Endodermal cell (in vitro differentiated cells): ENCODE data around the gene TXLNB. TPM values are rescaled to one million over a fixed set of nuclear protein-coding genes. Genes with fewer than 3 reads are reported as not detected.

ENCODE experiments used
- DNase-seq: peaks from one replicate; pipeline ENCODE4 v3.0.0-alpha.2; 2017
- H3K27ac ChIP-seq: 2 replicates; pipeline ENCODE4 v1.5.1; 2013; ENCODE audit warnings: mild to moderate bottlenecking, low read depth, low read length, moderate library complexity
- H3K27me3 ChIP-seq: 2 replicates; pipeline ENCODE4 v1.6.1; 2013; ENCODE audit warnings: mild to moderate bottlenecking, low read length, moderate library complexity; ENCODE audit not compliant: insufficient read depth, control insufficient read depth, poor library complexity, severe bottlenecking
- H3K36me3 ChIP-seq: 2 replicates; pipeline ENCODE4 v1.7.0; 2013; ENCODE audit warnings: mild to moderate bottlenecking, low read length, moderate library complexity; ENCODE audit not compliant: control insufficient read depth, insufficient read depth
- H3K4me1 ChIP-seq: one replicate; pipeline ENCODE4 v1.7.0; 2013; ENCODE audit warnings: low read length; ENCODE audit not compliant: control insufficient read depth, insufficient read depth
- H3K4me3 ChIP-seq: 2 replicates; pipeline ENCODE4 v1.5.1; 2013; ENCODE audit warnings: mild to moderate bottlenecking, low read length, moderate library complexity
- H3K9ac ChIP-seq: 2 replicates; pipeline ENCODE4 v1.6.1; 2013; ENCODE audit warnings: mild to moderate bottlenecking, low read length, moderate library complexity; ENCODE audit not compliant: poor library complexity, severe bottlenecking; ENCODE audit errors: extremely low read depth
- H3K9me3 ChIP-seq: 2 replicates; pipeline ENCODE4 v1.6.1; 2013; ENCODE audit warnings: mild to moderate bottlenecking, low read length, moderate library complexity; ENCODE audit not compliant: control insufficient read depth
- H3K27ac Mint-ChIP-seq: 2 replicates; pipeline ENCODE4 v1.8.0; 2020; ENCODE audit warnings: mixed read lengths
- H3K27me3 Mint-ChIP-seq: 2 replicates; pipeline ENCODE4 v1.8.0; 2021; ENCODE audit warnings: mild to moderate bottlenecking, mixed read lengths; ENCODE audit not compliant: insufficient read depth
- H3K36me3 Mint-ChIP-seq: 2 replicates; pipeline ENCODE4 v1.8.0; 2020; ENCODE audit warnings: low read depth, mixed read lengths
- H3K4me1 Mint-ChIP-seq: 2 replicates; pipeline ENCODE4 v1.8.0; 2020; ENCODE audit warnings: mixed read lengths
- H3K4me3 Mint-ChIP-seq: 2 replicates; pipeline ENCODE4 v1.8.0; 2020; ENCODE audit warnings: mild to moderate bottlenecking, moderate library complexity, mixed read lengths
- H3K9me3 Mint-ChIP-seq: 2 replicates; pipeline ENCODE4 v1.8.0; 2020; ENCODE audit warnings: mild to moderate bottlenecking, mixed read lengths
- WGBS, 2 experiments: methylation state at CpG; one replicate each; pipeline versions ENCODE4 v1.1.5 to v1.1.7; 2013; ENCODE audit warnings: missing lambda C conversion rate in 2 of 2, mixed read lengths in 1 of 2; ENCODE audit not compliant: insufficient coverage in 1 of 2, insufficient read length in 1 of 2; 5-methylcytosine and 5-hydroxymethylcytosine counted together
- total RNA-seq, 2 donors: library from RNA; stranded (reverse); fragmentation: NEBNext Ultra II Directional in 1 of 2; extraction: Animal tissue kit (Norgen Biotek cat#: 25700) in 1 of 2; gene quantifications; 2 replicates in 1 of 2; 3 replicates in 1 of 2; pipeline ENCODE4 v1.2.1, GENCODE V29; 2021
- TF ChIP-seq, protein P1 (sequence below): fragments of 200-600 bp; sonication (generic); conservative IDR thresholded peaks from 2 replicates; pipeline ENCODE4 v1.5.0; 2021; ENCODE audit warnings: antibody characterized with exemption, mild to moderate bottlenecking

The TXLNB gene
- total RNA-seq, 2 donors from 2014 or later = not detected

DNA sequence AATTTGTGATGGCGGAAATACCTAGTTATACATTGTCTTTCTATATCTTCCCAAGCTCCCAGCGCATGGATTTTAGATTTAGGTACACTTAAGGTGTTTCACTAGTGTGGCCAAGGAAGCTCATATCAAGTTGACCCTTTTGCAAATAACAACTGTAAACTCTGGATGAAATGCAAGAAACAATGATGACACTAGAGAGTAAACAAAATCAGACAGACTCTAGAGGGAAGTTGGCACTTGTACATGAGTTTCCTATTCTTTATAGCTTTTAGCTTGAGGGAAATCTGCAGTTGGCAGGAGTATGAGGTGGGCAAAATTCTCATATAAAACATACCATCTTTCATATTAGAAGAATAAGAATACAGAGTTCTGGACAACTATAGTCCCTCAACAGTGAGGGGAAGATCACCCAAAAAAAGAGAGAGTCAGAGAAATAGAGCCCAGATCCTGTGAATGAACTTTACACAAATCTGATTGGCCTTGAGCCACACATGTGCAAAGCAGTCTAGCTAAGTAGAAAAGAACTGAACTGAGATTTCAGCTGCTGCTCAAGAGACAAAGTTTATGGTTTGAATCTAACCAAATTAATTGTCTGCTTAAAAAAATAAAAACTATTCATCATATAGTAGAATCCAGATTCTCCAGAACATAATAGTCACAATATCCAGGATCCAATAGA, 26.1 kb downstream of the TXLNB start:
- H3K9ac ChIP-seq = no peak overlapping the region
- no peaks in the 10 kb centered on the region for H3K4me1 Mint-ChIP-seq
- H3K27me3 ChIP-seq = no peaks in the 10 kb centered on the region
- no peak overlapping the region for H3K4me3 ChIP-seq
- TF ChIP-seq, protein P1, sequence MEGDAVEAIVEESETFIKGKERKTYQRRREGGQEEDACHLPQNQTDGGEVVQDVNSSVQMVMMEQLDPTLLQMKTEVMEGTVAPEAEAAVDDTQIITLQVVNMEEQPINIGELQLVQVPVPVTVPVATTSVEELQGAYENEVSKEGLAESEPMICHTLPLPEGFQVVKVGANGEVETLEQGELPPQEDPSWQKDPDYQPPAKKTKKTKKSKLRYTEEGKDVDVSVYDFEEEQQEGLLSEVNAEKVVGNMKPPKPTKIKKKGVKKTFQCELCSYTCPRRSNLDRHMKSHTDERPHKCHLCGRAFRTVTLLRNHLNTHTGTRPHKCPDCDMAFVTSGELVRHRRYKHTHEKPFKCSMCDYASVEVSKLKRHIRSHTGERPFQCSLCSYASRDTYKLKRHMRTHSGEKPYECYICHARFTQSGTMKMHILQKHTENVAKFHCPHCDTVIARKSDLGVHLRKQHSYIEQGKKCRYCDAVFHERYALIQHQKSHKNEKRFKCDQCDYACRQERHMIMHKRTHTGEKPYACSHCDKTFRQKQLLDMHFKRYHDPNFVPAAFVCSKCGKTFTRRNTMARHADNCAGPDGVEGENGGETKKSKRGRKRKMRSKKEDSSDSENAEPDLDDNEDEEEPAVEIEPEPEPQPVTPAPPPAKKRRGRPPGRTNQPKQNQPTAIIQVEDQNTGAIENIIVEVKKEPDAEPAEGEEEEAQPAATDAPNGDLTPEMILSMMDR = no peak
- no peaks in the 10 kb centered on the region for H3K27me3 Mint-ChIP-seq
- no peaks in the 10 kb centered on the region for H3K9me3 Mint-ChIP-seq
- no peak overlapping the region for H3K27ac Mint-ChIP-seq
- no peaks in the 10 kb centered on the region for H3K36me3 Mint-ChIP-seq
- H3K27ac ChIP-seq = no peak overlapping the region
- no peak for DNase-seq
- H3K9me3 ChIP-seq = no peaks in the 10 kb centered on the region
- 82% methylated on average over 2 of the region's 2 CpGs; no CpG with 5 or more reads in 1 of the 2 experiments for WGBS, 2 experiments
- no peaks in the 10 kb centered on the region for H3K4me1 ChIP-seq
- no peak overlapping the region for H3K4me3 Mint-ChIP-seq
- no peaks in the 10 kb centered on the region for H3K36me3 ChIP-seq

DNA sequence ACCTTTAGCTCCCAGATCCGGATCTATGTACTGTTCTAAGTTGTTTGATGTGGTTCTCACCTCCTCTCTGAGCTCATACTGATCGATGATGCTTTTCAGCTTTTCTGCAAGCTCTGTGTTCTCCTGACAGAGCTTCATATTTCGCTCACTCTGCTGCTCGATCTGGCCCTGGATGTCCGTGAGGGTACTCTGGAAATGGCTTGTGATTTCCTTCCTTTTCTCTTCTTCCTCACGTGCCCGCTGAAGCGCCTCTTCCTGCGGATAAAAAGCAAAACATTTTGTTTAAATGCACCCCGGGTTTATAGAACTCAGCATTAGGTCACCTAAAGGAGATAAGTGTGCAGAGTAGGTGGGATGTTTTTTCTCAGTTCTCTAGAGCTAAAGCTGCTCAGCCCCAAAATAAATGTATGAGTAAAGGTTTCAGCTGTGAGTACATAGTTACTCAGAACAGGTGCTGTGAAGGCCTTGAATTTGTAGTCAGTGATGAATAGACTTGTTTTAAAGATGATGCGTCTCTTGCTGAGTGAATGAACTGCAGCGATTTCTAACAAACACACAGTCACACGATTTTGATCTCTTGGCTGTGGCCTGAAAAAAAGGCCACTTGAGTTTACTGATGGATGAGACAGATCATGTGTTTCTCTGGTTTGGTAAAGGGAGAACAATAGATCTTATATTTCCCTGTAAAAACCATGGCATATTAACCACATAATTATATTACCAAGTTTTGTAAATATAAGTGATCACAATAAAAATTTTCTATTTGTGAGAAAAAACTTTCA, 29.1 kb downstream of the TXLNB start:
- TF ChIP-seq, protein P1 = no peak
- Histone ChIP-seq H3K4me3 (no peak overlapping the region), H3K27me3 (no peaks in the 10 kb centered on the region), H3K9me3 (no peaks in the 10 kb centered on the region), H3K9ac (no peak overlapping the region), H3K27ac (no peak overlapping the region), H3K36me3 (no peaks in the 10 kb centered on the region), H3K4me1 (no peaks in the 10 kb centered on the region)
- H3K27me3 Mint-ChIP-seq = no peaks in the 10 kb centered on the region
- 85 to 90% methylated on average over 9 to 13 of the region's 13 CpGs for WGBS, 2 experiments
- H3K4me3 Mint-ChIP-seq = no peak overlapping the region
- no peaks in the 10 kb centered on the region for H3K36me3 Mint-ChIP-seq
- no peaks in the 10 kb centered on the region for H3K9me3 Mint-ChIP-seq
- no peaks in the 10 kb centered on the region for H3K4me1 Mint-ChIP-seq
- no peak overlapping the region for H3K27ac Mint-ChIP-seq
- no peak for DNase-seq

DNA sequence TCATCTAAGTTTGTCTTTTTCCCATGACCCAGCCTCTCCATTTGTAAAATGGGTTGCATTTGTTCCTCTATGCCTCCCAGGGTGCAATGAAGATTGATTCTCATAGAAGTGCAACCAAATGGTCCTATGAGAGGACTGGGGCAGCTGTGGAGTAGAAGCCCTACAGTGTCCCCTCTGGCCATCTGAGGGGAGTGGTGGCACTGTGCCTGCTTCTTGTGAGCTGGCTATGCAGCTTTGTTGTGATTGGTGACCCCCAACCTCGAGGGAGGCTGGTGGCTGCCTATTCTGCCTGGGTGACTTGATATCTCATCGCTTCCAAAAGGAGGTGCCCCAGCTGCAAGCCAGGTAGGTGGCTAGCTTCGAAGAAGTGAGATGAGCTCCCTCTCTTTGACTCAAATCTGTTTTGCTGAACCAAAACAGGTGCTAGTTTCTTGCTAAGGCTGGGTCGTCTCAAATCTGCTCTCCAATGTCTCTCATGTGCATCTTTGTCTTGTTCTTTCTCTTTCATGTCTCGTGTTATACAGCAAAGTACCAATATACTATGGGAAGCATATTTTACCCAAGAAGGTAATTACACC, 33.9 kb downstream of the TXLNB start:
- H3K4me3 ChIP-seq = no peak overlapping the region
- Mint-ChIP-seq H3K36me3 (no peaks in the 10 kb centered on the region), H3K27ac (no peak overlapping the region), H3K4me1 (no peaks in the 10 kb centered on the region), H3K27me3 (no peaks in the 10 kb centered on the region), H3K9me3 (no peaks in the 10 kb centered on the region), H3K4me3 (no peak overlapping the region)
- peak; percentile 68 for DNase-seq
- WGBS, 2 experiments = 83 to 85% methylated on average over 3 to 5 of the region's 5 CpGs
- H3K27ac ChIP-seq = no peak overlapping the region
- no peak overlapping the region for H3K9ac ChIP-seq
- H3K27me3 ChIP-seq = no peaks in the 10 kb centered on the region
- TF ChIP-seq, protein P1 = peak; percentile 60
- no peaks in the 10 kb centered on the region for H3K36me3 ChIP-seq
- no peaks in the 10 kb centered on the region for H3K4me1 ChIP-seq
- no peaks in the 10 kb centered on the region for H3K9me3 ChIP-seq
